K562 (cell line): ENCODE measurements around the gene CDR2L. TPM values are rescaled to one million over a fixed set of nuclear protein-coding genes. Genes with fewer than 3 reads are reported as not detected.

Experiments
- ATAC-seq: fragments of 200-7000 bp; cut with Tn5 transposase; 3 replicates; pipeline ENCODE4 v1.9.1; 2020; ENCODE audit warnings: moderate library complexity
- BruUV-seq: library from RNA; stranded (reverse); fragments of 400-500 nt; replicated peaks from 2 replicates; lab custom pipeline; 2021; lab: Mats Ljungman, UMichigan
- CTCF ChIA-PET: fragments of 300-600 bp; formaldehyde crosslinking; extraction: SDS; loops from one replicate; lab custom pipeline; 2021; ENCODE audit warnings: low intra/inter-chr PET ratio; lab: Yijun Ruan, JAX
- POLR2A ChIA-PET: fragments of 300-600, 350-650 bp; sonication (Branson Sonifier 250); formaldehyde crosslinking; extraction: SDS; loops from one replicate; lab custom pipeline; 2021; ENCODE audit warnings: antibody characterized with exemption, inconsistent platforms; lab: Yijun Ruan, JAX
- DNase-seq, 4 experiments: peaks; one replicate each; pipeline versions ENCODE4 v3.0.0 to v3.0.0-alpha.2; 2011 to 2018; ENCODE audit warnings: low spot score in 3 of 4, mixed read lengths in 3 of 4; ENCODE audit errors: extremely low read depth in 1 of 4
- FAIRE-seq: peaks from 2 replicates; lab custom pipeline; 2011; peaks lifted over from hg19 to GRCh38; lab: Jason Lieb, UNC
- H2AFZ ChIP-seq: 2 replicates; pipeline ENCODE4 v1.6.0; 2011; ENCODE audit warnings: low read depth, low read length, control low read depth, inconsistent platforms
- H3K27ac ChIP-seq: fragments of 200-600 bp; 3 replicates; pipeline ENCODE4 v1.8.0; 2011; ENCODE audit warnings: low read depth, mild to moderate bottlenecking, control low read depth, inconsistent platforms, low read length, moderate library complexity, mixed read lengths; ENCODE audit errors: extremely low read depth
- H3K27me3 ChIP-seq, 2 experiments: fragments of 300-600 bp in 1 of 2; 2 replicates in 1 of 2; 3 replicates in 1 of 2; pipeline versions ENCODE4 v1.6.0 to v1.8.0; 2011; ENCODE audit warnings: inconsistent platforms in 2 of 2, low read length in 2 of 2, mild to moderate bottlenecking in 1 of 2, mixed read lengths in 1 of 2, moderate library complexity in 1 of 2; ENCODE audit not compliant: control insufficient read depth in 2 of 2, insufficient read depth in 2 of 2
- H3K36me3 ChIP-seq: fragments of 300-600 bp; 3 replicates; pipeline ENCODE4 v1.8.0; 2011; ENCODE audit warnings: mild to moderate bottlenecking, low read length, inconsistent platforms; ENCODE audit not compliant: control insufficient read depth, insufficient read depth
- H3K4me1 ChIP-seq, 2 experiments: fragments of 200-600 bp in 1 of 2; replicated peaks in 1 of 2; 2 replicates in 1 of 2; 3 replicates in 1 of 2; pipeline versions ENCODE4 v1.5.1 to v1.8.0; 2011; ENCODE audit warnings: inconsistent platforms in 2 of 2, low read length in 2 of 2, mild to moderate bottlenecking in 1 of 2, mixed read lengths in 1 of 2, moderate library complexity in 1 of 2; ENCODE audit not compliant: control insufficient read depth in 2 of 2, insufficient read depth in 2 of 2
- H3K4me2 ChIP-seq: 2 replicates; pipeline ENCODE4 v1.6.1; 2011; ENCODE audit warnings: low read length, control low read depth, inconsistent platforms, mixed read lengths; ENCODE audit not compliant: insufficient read depth
- H3K4me3 ChIP-seq: fragments of 200-600 bp; sonication (generic), shearing (Covaris generic); 2 replicates; pipeline ENCODE4 v1.5.1; 2016; ENCODE audit warnings: control low read depth, inconsistent platforms
- H3K79me2 ChIP-seq: fragments of 200-600 bp; 3 replicates; pipeline ENCODE4 v1.8.0; 2011; ENCODE audit warnings: low read length, inconsistent platforms; ENCODE audit not compliant: control insufficient read depth, insufficient read depth
- H3K9ac ChIP-seq, 2 experiments: 2 replicates each; pipeline versions ENCODE4 v1.6.0 to v1.6.1; 2011; ENCODE audit warnings: low read depth in 2 of 2, low read length in 2 of 2, control low read depth in 1 of 2, inconsistent platforms in 1 of 2, mild to moderate bottlenecking in 1 of 2, mixed read lengths in 1 of 2; ENCODE audit not compliant: insufficient read depth in 1 of 2
- H3K9me1 ChIP-seq: one replicate; pipeline ENCODE4 v1.6.0; 2011; ENCODE audit warnings: inconsistent platforms, mild to moderate bottlenecking, low read length, moderate library complexity; ENCODE audit not compliant: control insufficient read depth, insufficient read depth
- H3K9me3 ChIP-seq: replicated peaks from 2 replicates; pipeline ENCODE4 v1.5.1; 2011; ENCODE audit warnings: low read depth, low read length, inconsistent platforms; ENCODE audit not compliant: control insufficient read depth, insufficient read depth
- H4K20me1 ChIP-seq: replicated peaks from 2 replicates; pipeline ENCODE4 v1.6.1; 2011; ENCODE audit warnings: low read length, inconsistent platforms, mixed read lengths; ENCODE audit not compliant: control insufficient read depth, insufficient read depth
- ATF4 ChIP-seq: fragments of 450-650 bp; formaldehyde crosslinking; IDR thresholded peaks from 2 replicates; pipeline ENCODE4 v1.4.0; 2022; ENCODE audit warnings: mild to moderate bottlenecking, moderate library complexity
- HDGF ChIP-seq: fragments of 450-650 bp; IDR thresholded peaks from 2 replicates; pipeline ENCODE4 v1.6.1; 2016
- HLTF ChIP-seq: fragments of 450-650 bp; IDR thresholded peaks from 2 replicates; pipeline ENCODE4 v1.6.1; 2016
- MCM3 ChIP-seq: fragments of 450-650 bp; IDR thresholded peaks from 2 replicates; pipeline ENCODE4 v1.6.1; 2016
- PHF21A ChIP-seq: fragments of 450-650 bp; IDR thresholded peaks from 2 replicates; pipeline ENCODE4 v1.6.1; 2017; ENCODE audit warnings: low read depth, borderline replicate concordance
- RNF2 ChIP-seq: sonication (generic); IDR thresholded peaks from 2 replicates; pipeline ENCODE4 v1.6.1; 2016
- SMAD1 ChIP-seq: fragments of 150-350 bp; IDR thresholded peaks from 2 replicates; pipeline ENCODE4 v1.6.1; 2014; ENCODE audit warnings: low read length, low read depth; ENCODE audit not compliant: partially characterized antibody
- SNAPC5 ChIP-seq: fragments of 250-450 bp; sonication (Bioruptor Pico); IDR thresholded peaks from 2 replicates; pipeline ENCODE4 v1.8.0; 2021; ENCODE audit warnings: moderate library complexity, mild to moderate bottlenecking, inconsistent platforms
- TRIM28 ChIP-seq: fragments of 450-650 bp; IDR thresholded peaks from 2 replicates; pipeline ENCODE4 v1.6.1; 2017
- ZNF699 ChIP-seq: fragments of 250-450 bp; sonication (Bioruptor Pico); IDR thresholded peaks from 2 replicates; pipeline ENCODE4 v1.8.0; 2021; ENCODE audit warnings: mild to moderate bottlenecking, moderate library complexity; ENCODE audit not compliant: insufficient replicate concordance
- WGBS: fragments of 100-300 bp; shearing (Covaris generic); methylation state at CpG from one replicate; pipeline ENCODE4 v1.1.6; 2016; ENCODE audit warnings: low coverage, mixed read lengths; ENCODE audit not compliant: insufficient coverage; ENCODE audit errors: missing lambda C conversion rate; 5-methylcytosine and 5-hydroxymethylcytosine counted together
- in situ Hi-C: fragments of 300-500 bp; cut with MboI; formaldehyde crosslinking; loops from 4 replicates; pipeline ENCODE4 v1.15.0; 2018; ENCODE audit warnings: inconsistent platforms, mixed read lengths
- intact Hi-C: fragments of 100-400 bp; cut with micrococcal nuclease; formaldehyde crosslinking; loops from 2 replicates; pipeline ENCODE4 v1.14.2; 2022
- polyA plus RNA-seq, 8 experiments: library from polyadenylated mRNA; depleted of rRNA in 4 of 8; stranded (reverse) in 5 of 8; unstranded in 3 of 8; fragments of >200 nt; fragmentation: Nextera tagmentation in 2 of 8; fragmentation: Illumina TruSeq in 1 of 8; extraction: Ambion mirVana in 2 of 8; extraction: Trizol in 1 of 8; gene quantifications; 2 replicates each; pipeline versions ENCODE4 v1.2.1 to v1.2.3, GENCODE V29; 2011 to 2014; ENCODE audit warnings: inconsistent platforms in 1 of 8, missing spikeins in 1 of 8
- total RNA-seq, 7 experiments: library from RNA; depleted of rRNA in 6 of 7; stranded (reverse); fragments of >200 nt in 6 of 7; fragmentation: Illumina TruSeq in 2 of 7; extraction: Trizol in 2 of 7; gene quantifications; 2 replicates each; pipeline versions ENCODE4 v1.2.1 to v1.2.3, GENCODE V29; 2011 to 2021; ENCODE audit warnings: low replicate concordance in 1 of 7

The CDR2L gene
- total and polyA plus RNA-seq, 9 of the 15 experiments (the other 6 are each of a cell fraction or from before 2014, with no cell fraction given): 2.7 to 16.0 (median 7.3) TPM

GRCh38 chr17:74990581-74991105 lies 3.2 kb downstream of the CDR2L start:
- no peaks in the 10 kb centered on the region for H3K9me1 ChIP-seq
- H3K9ac ChIP-seq: peak overlapping the region in 1 of 2 experiments; percentile 68; a peak in 1 of 4 replicates
- no peak overlapping the region for H3K4me3 ChIP-seq
- in situ Hi-C loops (no loop called here), intact Hi-C loops (no loop called here)
- peaks cover 7% of the 10 kb centered on the region; the same call in 1 of the 2 replicates for H4K20me1 ChIP-seq
- FAIRE-seq (no peak), ATAC-seq (no peak), DNase-seq (no peak)
- no TSS peak for BruUV-seq
- WGBS: 79% methylated on average over 10 of the region's 10 CpGs
- H2AFZ ChIP-seq: no peak overlapping the region
- H3K79me2 ChIP-seq: peaks cover 10% of the 10 kb centered on the region; the same call in 2 of the 3 replicates
- POLR2A ChIA-PET: interaction anchor here (1.0 to 6.4 kb wide), 5 partner anchors 11 to 22 kb away, joined by 4 to 56 read pairs (median 5); partner anchors contain the start of gene MRPL58
- no peak overlapping the region for H3K27ac ChIP-seq
- H3K4me1 ChIP-seq: peaks cover 12 to 32% of the 10 kb centered on the region in 2 experiments; a peak in 4 of 5 replicates
- H3K27me3 ChIP-seq: no peaks in the 10 kb centered on the region
- no peaks in the 10 kb centered on the region for H3K36me3 ChIP-seq
- H3K9me3 ChIP-seq: no peaks in the 10 kb centered on the region
- no peak overlapping the region for H3K4me2 ChIP-seq
- TF ChIP-seq RNF2: no peak
- no peak for TF ChIP-seq MCM3
- no peak for TF ChIP-seq HDGF
- no peak for TF ChIP-seq HLTF
- TF ChIP-seq PHF21A: no peak
- TF ChIP-seq ATF4: no peak
- no peak for TF ChIP-seq ZNF699 (CRISPR knock-in tag)
- TF ChIP-seq TRIM28: no peak
- no peak for TF ChIP-seq SMAD1
- TF ChIP-seq SNAPC5: no peak
- TF ChIP-seq, all 486 proteins: peak for 0
- CTCF ChIA-PET: no interaction called here
